Measurements from ENCODE around the gene FBXO45. TPM values are rescaled to one million over a fixed set of nuclear protein-coding genes. Genes with fewer than 3 reads are reported as not detected.

Gene FBXO45
- total and polyA plus RNA-seq, 9 of the 15 experiments (the other 6 are each of a cell fraction or from before 2014, with no cell fraction given) = 15.2 to 52.8 (median 37.0) TPM

GRCh38 chr3:196624067-196624790 is 55.8 kb downstream of the FBXO45 start:
- Histone ChIP-seq H2AFZ (ENCODE audit: low read depth, low read length) (peak overlapping the region; percentile 61), H3K79me2 (ENCODE audit: control insufficient read depth, insufficient read depth, low read length) (no peaks in the 10 kb centered on the region), H4K20me1 (replicated peaks; ENCODE audit: control insufficient read depth, insufficient read depth, low read length) (no peaks in the 10 kb centered on the region), H3K4me1 (replicated peaks in 1 of 2; ENCODE audit: control insufficient read depth in 2 of 2, insufficient read depth in 2 of 2, low read length in 2 of 2) (peaks cover 8 to 13% of the 10 kb centered on the region in 2 experiments), H3K4me2 (ENCODE audit: insufficient read depth, low read length) (no peak overlapping the region; the same call in 1 of the 2 replicates), H3K9me3 (replicated peaks; ENCODE audit: control insufficient read depth, insufficient read depth, low read depth, low read length) (no peaks in the 10 kb centered on the region), H3K4me3 (no peak overlapping the region), H3K27me3 (ENCODE audit: control insufficient read depth in 2 of 2, insufficient read depth in 2 of 2, low read length in 2 of 2) (no peaks in the 10 kb centered on the region), H3K9me1 (ENCODE audit: control insufficient read depth, insufficient read depth, low read length) (no peaks in the 10 kb centered on the region), H3K36me3 (ENCODE audit: control insufficient read depth, insufficient read depth, low read length) (no peaks in the 10 kb centered on the region), H3K9ac (ENCODE audit: insufficient read depth in 1 of 2, low read depth in 2 of 2, low read length in 2 of 2) (no peak overlapping the region), H3K27ac (ENCODE audit: extremely low read depth, low read depth, low read length) (no peak overlapping the region)
- 56% methylated on average over 12 of the region's 12 CpGs for WGBS (ENCODE audit: insufficient coverage, low coverage, missing lambda C conversion rate)
- no TSS peak for BruUV-seq (replicated peaks)
- intact Hi-C loops (cut with micrococcal nuclease) (no loop called here), in situ Hi-C loops (cut with MboI) (no loop called here)
- no peak for TF ChIP-seq ZBTB43 (CRISPR knock-in tag; IDR thresholded peaks at IDR 0.05)
- TF ChIP-seq RBM25 (IDR thresholded peaks at IDR 0.05; ENCODE audit: low read depth, low read length, severe bottlenecking) = no peak
- no peak for TF ChIP-seq ZKSCAN1 (IDR thresholded peaks at IDR 0.05; ENCODE audit: low read depth, low read length)
- no peak for TF ChIP-seq ZNF174 (CRISPR knock-in tag; IDR thresholded peaks at IDR 0.05)
- TF ChIP-seq ELF1 (tag; IDR thresholded peaks at IDR 0.05) = no peak
- no peak for TF ChIP-seq ATF6 (CRISPR knock-in tag; IDR thresholded peaks at IDR 0.05)
- no peak for TF ChIP-seq PHF8 (IDR thresholded peaks at IDR 0.05; ENCODE audit: borderline replicate concordance, low read length)
- no peak for TF ChIP-seq COPS2 (conservative IDR thresholded peaks at IDR 0.05)
- no peak for TF ChIP-seq CREB3 (tag; conservative IDR thresholded peaks at IDR 0.05; ENCODE audit: low read depth)
- no peak for TF ChIP-seq CEBPG (CRISPR knock-in tag; IDR thresholded peaks at IDR 0.05)
- TF ChIP-seq CEBPG (tag; conservative IDR thresholded peaks at IDR 0.05 in 1 of 2, IDR thresholded peaks at IDR 0.05 in 1 of 2) = no peak
- no peak for DNase-seq (ENCODE audit: extremely low read depth in 1 of 4, low spot score in 3 of 4)
- ChIA-PET POLR2A (no interaction called here), CTCF (ENCODE audit: low intra/inter-chr PET ratio) (no interaction called here)
- no peak for ATAC-seq
- no peak for FAIRE-seq
